GM18498 (cell line): Measurements from ENCODE around the gene WNK1.

ENCODE experiments used
- ATAC-seq: cut with Tn5 transposase; IDR thresholded peaks from one replicate; pipeline ENCODE4 v1.9.1; 2021; ENCODE audit warnings: mild to moderate bottlenecking, moderate library complexity; ENCODE audit not compliant: unreplicated experiment

Gene WNK1

GRCh38 chr12:938810-939209 is 186.4 kb downstream of the WNK1 start:
- no peak for ATAC-seq

GRCh38 chr12:943051-943450 is 190.7 kb downstream of the WNK1 start:
- no peak for ATAC-seq

GRCh38 chr12:944211-944610 is 191.8 kb downstream of the WNK1 start:
- ATAC-seq, result no peak

GRCh38 chr12:946212-946611 is 193.8 kb downstream of the WNK1 start:
- no peak for ATAC-seq

- ATAC-seq, result no peak
These were observed 194.3 kb downstream of the WNK1 start for GRCh38 chr12:946631-947030.

GRCh38 chr12:948238-948637 is 195.9 kb downstream of the WNK1 start:
- ATAC-seq, result no peak

GRCh38 chr12:949453-950191 is 197.2 kb downstream of the WNK1 start, which contains the start of gene RAD52:
Gene RAD52, minus strand, starts transcription at chr12:949694. Its CDS starts 16,636 bp downstream, at chr12:933058.
- ATAC-seq, result peak; percentile 85

GRCh38 chr12:951176-951575 is 198.8 kb downstream of the WNK1 start:
- no peak for ATAC-seq

GRCh38 chr12:953776-954175 is 201.4 kb downstream of the WNK1 start:
- no peak for ATAC-seq

- ATAC-seq, result no peak
These were observed 202.4 kb downstream of the WNK1 start for GRCh38 chr12:954741-955140.

GRCh38 chr12:955939-956338 is 203.6 kb downstream of the WNK1 start:
- ATAC-seq, result no peak

- no peak for ATAC-seq
These were observed 206.3 kb downstream of the WNK1 start for GRCh38 chr12:958588-959123.
